ENCODE data around the gene PLEKHG3.

DNA sequence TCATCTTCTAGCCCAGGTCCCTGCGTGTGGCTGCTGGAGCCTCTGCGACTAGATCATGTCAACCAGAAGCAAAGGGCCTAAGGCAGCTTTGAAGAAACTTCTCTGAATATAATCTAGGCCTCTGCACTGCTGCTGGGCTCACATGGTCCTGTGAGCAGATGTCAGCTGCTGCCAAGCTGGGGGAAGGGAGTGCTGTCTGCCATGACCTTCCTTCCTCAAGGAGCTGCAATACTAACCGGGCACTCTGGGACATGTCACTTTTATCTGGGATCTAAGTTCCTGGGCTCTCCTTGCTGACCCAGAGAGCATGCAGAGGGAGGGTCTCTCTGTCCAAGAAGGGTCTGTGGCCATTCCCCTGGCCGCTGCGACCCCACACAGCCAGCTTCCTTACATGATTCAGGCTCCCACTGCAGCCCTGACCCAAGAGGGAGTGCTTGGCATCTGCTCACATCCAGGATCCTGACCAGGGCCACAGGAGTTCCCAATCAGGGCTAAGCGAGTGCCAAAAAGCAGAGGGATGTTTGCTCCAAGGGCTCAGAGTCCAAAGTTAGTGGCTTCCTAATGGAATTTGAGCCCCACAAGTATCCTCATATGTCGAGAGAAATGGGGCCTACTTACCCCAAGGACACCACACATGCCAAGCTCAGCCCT is 74.0 kb downstream of the PLEKHG3 start:
- TF ChIP-seq, protein P1, sequence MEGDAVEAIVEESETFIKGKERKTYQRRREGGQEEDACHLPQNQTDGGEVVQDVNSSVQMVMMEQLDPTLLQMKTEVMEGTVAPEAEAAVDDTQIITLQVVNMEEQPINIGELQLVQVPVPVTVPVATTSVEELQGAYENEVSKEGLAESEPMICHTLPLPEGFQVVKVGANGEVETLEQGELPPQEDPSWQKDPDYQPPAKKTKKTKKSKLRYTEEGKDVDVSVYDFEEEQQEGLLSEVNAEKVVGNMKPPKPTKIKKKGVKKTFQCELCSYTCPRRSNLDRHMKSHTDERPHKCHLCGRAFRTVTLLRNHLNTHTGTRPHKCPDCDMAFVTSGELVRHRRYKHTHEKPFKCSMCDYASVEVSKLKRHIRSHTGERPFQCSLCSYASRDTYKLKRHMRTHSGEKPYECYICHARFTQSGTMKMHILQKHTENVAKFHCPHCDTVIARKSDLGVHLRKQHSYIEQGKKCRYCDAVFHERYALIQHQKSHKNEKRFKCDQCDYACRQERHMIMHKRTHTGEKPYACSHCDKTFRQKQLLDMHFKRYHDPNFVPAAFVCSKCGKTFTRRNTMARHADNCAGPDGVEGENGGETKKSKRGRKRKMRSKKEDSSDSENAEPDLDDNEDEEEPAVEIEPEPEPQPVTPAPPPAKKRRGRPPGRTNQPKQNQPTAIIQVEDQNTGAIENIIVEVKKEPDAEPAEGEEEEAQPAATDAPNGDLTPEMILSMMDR (conservative IDR thresholded peaks at IDR 0.05; ENCODE audit: low read length) = no peak
- no peak for TF ChIP-seq EZH2phosphoT487 (IDR thresholded peaks at IDR 0.05; ENCODE audit: borderline replicate concordance)

Data from Loucy (cell line).